Hepatocyte (in vitro differentiated cells): ENCODE measurements around the gene RNF11.

Experiments used
- EZH2 ChIP-seq: fragments of 200-600 bp; sonication (generic); IDR thresholded peaks from 2 replicates; pipeline ENCODE4 v1.6.1; 2016; ENCODE audit warnings: antibody characterized with exemption, mild to moderate bottlenecking, borderline replicate concordance
- EZH2phosphoT487 ChIP-seq: fragments of 200-600 bp; sonication (generic); IDR thresholded peaks from one replicate; pipeline ENCODE4 v1.6.1; 2018; ENCODE audit warnings: antibody characterized with exemption, mild to moderate bottlenecking, low read depth, moderate library complexity; ENCODE audit not compliant: unreplicated experiment, severe bottlenecking
- TF ChIP-seq, protein P1 (sequence below): fragments of 200-600 bp; sonication (generic); IDR thresholded peaks from 2 replicates; pipeline ENCODE4 v1.5.1; 2016; ENCODE audit warnings: antibody characterized with exemption, mild to moderate bottlenecking; ENCODE audit not compliant: poor library complexity

DNA sequence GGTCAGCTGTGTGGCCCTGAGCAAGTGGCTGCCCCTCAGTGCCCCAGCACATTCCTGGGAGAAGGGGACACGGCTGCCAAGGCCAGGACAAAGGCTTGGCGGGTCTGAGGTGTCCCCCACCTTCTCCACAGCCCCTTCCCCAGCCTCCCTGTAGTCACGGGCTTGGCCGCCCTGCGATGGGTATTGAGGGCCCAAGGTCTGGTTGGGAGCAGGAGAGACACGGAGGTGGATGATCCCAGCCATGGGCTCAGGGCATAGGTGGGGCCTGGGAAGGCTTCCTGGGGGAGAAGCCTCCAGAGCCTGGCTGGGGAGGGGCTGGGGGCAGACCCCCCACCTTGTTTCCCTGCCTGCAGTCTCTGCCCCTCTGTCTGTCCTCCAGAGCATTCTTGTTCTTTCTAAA lies 67.2 kb downstream of the RNF11 start:
- TF ChIP-seq, protein P1, sequence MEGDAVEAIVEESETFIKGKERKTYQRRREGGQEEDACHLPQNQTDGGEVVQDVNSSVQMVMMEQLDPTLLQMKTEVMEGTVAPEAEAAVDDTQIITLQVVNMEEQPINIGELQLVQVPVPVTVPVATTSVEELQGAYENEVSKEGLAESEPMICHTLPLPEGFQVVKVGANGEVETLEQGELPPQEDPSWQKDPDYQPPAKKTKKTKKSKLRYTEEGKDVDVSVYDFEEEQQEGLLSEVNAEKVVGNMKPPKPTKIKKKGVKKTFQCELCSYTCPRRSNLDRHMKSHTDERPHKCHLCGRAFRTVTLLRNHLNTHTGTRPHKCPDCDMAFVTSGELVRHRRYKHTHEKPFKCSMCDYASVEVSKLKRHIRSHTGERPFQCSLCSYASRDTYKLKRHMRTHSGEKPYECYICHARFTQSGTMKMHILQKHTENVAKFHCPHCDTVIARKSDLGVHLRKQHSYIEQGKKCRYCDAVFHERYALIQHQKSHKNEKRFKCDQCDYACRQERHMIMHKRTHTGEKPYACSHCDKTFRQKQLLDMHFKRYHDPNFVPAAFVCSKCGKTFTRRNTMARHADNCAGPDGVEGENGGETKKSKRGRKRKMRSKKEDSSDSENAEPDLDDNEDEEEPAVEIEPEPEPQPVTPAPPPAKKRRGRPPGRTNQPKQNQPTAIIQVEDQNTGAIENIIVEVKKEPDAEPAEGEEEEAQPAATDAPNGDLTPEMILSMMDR, result no peak
- TF ChIP-seq EZH2 (no peak), EZH2phosphoT487 (no peak)
